Activated CD4-positive, CD25-positive, alpha-beta regulatory T cell treated with anti-CD3 and anti-CD28 coated beads, Interleukin-2, amount 50 U/mL, for 16 hours (primary cell): ENCODE measurements around the gene CELA2B.
"Not testable (repeated sequence)": the region's sequence is repeated elsewhere in the genome, so short reads cannot be mapped to it uniquely, and the experiment has no call there.

Experiments used
- DNase-seq: peaks from one replicate; pipeline ENCODE4 v3.0.0-alpha.2; 2020; ENCODE audit warnings: low read depth, low spot score

Gene CELA2B

DNA sequence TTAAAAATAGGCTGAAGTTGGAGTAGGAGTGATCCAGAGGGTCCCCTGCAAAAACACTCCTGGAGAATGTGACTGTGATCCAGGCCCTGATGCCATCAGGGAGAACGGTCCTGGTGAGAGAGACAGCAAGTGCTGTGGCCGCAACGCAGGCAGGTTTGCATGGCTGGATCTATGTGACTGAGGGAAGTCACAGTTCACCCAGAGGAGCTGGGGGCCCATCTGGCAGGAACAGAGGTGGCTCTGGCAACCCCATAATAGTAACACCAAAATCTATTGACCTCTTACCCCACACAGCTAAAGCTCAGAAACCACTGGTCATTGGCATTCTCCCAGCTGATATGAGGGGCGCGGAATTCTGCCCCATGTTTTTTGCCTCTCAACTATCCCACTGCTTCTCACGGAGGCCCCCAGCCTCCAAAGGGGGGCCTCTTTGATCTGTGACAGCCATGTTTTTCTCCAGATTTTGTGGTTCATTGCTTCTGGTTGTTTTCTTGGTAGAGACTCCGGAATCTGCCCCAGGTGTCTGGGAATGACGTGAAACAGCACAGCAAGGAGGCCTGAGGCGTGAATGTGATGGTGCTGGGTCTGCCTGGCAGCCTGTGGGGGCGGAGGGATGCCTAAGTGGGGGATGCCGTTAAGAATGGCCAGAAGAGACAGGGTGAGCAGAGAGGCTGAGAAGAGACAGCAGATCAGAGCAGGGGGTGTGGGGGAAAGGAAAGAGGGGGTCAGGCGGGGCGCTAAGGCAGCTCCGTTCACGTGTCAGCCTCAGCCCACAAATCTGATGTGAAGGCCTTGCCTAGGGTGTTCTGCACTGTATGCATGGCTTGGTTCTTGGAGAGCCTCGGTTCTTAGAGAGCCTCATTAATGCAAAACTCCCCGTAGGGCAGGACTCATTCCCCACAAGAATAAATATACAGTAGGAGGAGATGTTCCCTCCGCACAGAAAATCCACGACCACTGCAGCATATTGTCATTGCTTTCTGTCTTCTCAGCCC, 24.6 kb downstream of the CELA2B start:
- no peak for DNase-seq

DNA sequence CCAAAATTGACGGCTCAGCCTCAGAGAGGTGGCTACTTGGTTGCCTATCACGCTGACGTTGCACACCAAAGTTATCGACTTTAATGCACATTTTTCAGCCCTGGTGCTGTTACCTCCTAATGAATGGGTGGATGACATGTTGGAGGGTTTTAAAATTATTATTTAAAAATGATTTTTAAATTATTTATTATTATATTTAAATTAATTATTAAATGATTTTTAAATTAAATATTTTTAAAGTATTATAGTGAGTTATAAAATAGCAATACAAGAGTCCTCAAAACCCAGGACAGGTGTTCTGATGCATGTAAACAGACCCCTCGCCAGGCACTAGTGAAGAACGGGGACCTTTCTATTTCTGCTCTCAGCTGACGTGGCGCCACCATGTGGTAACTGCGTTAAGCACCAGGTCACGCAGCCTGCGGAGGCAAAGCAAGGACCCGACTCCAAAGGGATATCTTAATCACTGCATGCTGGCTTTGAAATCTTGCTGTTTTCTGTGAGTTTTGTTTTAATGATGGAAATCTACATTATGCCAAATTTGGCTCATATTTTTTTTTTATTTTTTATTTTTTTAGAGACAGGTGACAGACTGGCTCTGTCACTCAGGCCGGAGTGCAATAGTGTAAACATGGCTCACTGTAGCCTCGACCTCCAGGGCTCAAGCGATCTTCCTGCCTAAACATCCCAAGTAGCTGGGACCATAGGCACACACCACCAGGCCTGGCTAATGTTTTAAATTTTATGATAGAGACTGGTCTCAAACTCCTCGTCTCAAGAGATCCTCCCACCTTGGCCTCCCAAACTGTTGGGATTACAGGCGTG, 25.5 kb downstream of the CELA2B start:
- no peak for DNase-seq

DNA sequence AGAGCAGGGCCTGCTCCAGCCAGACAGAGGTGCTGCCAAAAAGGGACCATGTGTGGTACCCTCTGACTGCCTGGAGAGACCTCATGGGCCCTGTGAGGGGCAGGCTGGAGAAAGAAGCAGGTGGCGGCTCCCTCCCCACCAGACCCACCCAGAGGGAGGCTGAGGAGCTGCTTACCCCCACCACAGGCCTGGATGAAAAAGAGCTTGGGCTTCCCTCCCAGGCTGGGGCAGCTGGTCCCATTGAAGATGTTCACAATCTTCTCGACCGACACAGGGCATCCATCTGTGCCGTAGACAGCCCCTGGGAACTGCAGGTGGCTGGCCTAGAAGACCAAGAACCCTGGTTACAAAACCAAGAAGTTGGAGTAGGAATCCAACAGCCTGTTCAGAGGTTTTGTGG, 28.5 kb downstream of the CELA2B start:
- no peak for DNase-seq

DNA sequence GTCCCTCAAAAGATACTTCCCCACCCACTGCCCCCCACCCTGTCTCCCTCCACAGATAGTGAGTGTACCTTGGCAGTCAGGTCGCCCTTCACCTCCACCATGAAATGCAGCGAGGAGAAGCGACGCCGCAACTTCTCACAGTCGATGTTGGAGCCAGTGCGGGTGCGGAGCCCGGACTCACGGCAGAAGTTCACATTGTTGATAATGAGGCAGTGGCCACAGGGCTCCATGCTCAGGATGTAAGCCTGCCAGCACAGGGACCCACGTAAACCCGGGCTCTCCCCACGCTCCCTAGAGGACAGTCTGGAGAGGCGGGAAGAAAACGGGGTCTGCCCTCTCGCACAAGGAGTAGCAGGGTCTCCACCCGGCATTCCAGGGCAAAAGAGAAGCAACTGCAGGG, 30.9 kb downstream of the CELA2B start:
- DNase-seq: no peak

DNA sequence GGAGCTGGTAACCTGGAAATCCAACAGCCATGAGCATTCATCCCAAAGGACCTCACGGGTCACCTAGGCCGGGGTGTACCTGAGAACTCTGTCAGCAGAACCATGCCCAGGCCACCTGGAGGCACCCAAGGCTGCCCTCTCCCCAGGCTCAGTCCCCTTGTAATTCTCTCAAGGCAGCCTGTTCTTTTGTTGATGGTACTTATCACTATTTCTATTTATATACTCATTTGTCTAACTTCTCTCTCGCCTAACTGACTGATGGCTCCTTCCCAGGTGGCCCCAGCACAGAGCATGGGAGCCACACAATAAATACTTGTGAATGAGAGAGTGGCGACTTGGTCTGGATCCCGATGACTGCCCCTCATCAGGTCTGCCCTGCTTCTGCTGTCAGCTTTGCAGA, 31.4 kb downstream of the CELA2B start:
- no peak for DNase-seq

DNA sequence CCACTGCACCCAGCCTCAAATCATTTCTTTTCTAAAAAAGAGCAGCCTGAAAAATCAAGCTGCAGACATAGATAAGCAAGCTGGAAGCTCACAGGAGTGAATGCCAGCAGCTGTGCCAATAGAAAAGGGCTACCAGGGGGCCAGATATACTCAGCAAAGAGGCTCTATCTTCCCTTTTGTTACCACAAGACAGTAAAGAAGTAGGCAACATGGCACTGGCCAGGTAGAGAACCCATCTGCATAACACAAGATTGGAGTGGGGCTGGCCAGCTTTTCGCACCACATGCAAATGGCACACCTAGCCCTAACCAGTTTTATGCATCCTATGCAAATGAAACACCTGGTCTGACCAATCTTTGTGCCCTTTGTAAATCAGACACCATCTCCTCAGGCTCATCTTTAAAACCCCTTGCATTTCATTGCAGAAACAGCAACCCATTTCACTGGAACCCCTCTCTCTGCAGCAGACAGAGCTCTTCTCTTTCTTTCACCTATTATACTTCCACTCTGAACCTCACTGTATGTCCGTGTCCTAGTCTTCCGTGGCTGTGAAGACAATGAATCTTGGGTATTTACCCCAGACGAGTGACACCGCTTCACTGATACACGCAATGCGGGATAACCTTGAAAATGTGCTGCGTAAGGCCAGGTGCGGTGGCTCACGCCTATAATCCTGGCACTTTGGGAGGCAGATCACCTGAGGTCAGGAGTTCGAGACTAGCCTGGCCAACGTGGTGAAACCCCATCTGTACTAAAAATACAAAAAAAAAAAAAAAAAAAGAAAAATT, 33.0 kb downstream of the CELA2B start:
- DNase-seq: no peak

DNA sequence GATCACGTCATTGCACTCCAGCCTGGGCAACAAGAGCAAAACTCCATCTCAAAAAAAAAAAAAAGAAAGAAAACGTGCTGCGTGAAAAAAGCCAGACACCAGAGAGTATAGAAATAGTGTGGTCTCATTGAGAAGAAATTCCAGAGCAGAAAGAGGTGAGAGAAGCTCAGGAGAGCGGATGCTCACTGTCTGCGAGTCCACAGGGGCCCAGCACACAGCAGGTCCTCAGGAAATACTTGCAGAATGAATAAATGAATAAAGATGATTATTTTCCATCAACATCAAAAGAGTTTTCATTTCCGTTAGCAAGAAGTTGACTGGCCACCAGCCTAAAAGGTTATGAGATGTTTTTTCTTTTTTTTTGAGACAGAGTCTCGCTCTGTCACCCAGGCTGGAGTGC, 33.7 kb downstream of the CELA2B start:
- DNase-seq: no peak

DNA sequence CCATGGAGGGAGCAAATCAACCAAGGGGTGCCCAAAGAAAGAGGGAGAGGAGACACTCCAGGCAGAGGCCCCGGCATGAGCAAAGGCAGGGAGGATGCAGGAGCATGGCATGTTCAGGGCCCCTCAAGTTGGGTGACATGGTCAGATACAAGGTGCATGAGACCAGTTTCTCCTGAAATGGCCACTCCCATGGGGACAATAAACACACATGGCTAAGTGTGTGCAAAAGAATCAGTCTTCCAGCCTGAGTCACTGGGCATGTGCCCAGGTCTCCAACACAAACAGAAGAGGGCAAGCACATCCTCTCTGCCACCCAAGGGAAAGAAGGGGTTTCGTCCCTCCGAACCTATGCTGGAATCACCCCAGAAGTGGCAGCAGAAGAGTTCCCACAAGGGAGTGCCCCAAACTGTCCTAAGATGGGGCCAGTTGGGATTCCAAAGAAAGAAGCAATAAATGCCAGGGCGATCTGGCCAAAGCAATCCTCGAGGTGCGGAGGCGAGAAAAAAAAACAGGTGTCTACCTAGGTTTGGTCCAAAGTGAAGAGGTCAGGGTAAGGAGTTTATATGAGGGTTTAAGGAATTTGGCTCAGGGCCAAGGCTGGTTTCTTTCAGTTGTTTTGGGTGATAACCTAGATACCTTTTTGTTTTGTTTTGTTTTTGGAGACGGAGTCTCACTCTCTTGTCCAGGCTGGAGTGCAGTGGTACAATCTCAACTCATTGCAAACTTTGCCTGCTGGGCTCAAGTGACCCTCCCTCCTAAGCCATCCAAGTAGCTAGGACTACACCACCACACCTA, 34.9 kb downstream of the CELA2B start:
- DNase-seq: no peak

DNA sequence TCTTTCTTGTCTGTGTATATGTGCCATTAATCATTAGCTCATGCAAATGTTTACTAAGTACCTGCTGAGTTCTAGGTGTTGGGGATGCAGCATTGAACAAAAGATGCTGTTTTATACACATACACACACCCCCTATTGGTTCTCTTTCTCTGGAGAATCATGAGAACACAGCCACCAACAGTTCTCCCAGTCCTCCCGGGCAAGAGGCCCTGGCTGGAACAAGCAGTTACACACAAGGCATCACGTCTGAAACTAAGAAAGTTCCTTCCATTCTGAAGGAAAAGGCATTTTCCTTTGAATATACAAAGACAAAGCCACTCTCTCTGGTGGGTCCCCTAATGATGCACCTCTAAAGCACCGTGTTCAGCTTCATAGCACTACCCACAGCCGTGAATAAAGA, 37.3 kb downstream of the CELA2B start:
- no peak for DNase-seq

DNA sequence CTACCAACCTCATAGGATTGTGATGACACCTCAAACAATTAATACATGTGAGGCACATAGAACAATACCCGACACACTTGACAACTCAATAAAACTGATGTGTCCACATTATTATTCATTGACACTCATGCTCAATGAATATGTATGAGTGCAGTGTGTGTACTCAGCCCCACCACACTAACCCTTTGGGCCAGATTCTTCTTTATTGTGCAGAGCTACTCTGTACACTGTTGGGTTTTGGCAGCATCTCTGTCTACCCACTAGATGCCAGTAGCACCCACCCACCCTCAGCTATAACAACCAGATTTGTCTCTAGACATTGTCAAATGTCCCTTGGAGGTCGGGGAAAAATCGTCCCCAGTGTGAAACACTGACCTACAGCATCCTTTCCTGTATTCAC, 38.0 kb downstream of the CELA2B start:
- DNase-seq: no peak

DNA sequence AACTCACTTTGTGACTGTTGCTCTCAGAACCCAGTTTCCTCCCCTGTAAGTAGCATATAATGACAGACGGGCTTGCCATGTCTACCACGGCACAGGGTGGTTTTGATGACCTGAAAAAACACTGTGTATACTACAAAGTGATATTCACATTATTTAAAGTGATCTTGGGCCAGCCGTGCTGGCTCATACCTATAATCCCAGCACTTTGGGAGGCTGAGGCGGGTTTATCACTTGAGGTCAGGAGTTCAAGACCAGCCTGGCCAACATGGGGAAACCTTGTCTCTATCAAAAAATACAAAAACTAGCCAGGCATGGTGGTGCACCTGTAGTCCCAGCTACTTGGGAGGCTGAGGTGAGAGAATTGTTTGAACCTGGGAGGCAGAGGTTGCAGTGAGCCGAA, 38.7 kb downstream of the CELA2B start:
- DNase-seq: not testable (repeated sequence)

DNA sequence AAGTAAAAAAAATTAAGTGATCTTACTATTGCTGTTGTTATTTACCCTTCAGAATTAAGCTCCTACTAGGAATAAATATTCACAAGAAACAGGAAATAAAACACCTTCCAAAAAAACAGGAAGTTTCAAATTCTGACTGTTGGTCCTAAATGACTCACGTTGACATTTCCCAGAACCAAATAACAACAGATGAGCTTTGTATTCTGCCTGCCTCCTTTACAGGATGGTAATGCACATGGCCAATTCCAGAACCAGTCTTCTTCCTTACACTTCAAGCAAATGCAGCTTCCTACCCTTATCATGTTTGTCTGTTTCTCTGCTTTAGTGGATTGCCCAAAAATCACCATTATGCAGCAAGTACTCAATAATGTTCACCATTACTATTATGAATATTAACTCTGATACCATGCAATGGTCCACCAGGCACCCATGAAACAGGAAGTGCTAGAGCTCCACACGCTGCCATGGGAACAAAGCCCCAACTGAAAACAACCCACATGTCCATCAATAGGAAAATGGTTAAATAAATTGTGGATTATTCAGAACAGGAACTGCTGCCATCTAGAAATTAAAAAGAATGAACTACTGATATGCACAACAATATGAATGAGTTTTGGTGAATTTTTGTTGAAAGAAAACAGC, 39.2 kb downstream of the CELA2B start:
- DNase-seq: no peak

DNA sequence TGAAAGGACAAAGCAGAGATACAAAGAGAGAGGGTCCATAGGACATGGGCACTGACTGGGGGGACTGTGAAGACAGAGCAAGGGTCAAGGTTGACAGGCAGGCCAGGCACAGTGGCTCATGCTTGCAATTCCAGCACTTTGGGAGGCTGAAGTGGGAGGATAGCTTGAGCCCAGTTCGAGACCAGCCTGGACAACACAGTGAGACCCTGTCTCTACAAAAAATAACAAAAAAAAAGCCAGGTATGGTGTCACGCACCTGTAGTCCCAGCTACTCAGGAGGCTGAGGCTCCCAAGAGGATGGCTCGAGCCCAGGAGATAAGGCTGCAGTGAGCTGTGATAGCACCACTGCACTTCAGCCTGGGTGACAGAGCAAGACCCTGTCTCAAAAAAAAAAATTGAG, 43.7 kb downstream of the CELA2B start:
- no peak for DNase-seq

DNA sequence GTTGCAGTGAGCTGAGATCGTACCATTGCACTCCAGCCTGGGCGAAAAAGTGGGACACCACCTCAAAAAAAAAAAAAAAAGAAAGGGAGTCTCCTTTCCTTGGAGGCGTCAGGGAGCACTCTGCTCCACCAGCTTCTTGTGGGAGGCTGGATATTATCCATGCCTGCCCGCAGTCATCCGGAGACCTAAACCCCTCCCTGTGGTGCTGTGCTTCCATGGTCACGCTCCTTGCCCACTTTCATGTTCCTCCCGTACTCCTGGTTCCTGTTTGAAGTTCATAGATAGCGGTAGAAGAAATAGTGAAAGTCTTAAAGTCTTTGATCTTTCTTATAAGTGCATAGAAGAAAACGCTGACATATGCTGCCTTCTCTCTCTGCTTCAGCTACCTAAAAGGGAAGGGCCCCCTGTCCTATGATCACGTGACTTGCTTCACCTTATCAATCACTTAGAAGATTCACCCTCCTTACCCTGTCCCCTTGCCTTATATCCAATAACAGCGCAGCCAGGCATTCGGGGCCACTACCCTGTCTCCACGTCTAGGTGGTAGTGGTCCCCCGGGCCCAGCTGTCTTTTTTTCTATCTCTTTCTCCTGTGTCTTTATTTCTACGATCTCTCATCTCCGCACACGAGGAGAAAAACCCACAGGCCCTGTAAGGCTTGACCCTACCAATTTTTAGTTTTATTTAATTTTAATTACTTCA, 45.5 kb downstream of the CELA2B start:
- not testable (repeated sequence) for DNase-seq

DNA sequence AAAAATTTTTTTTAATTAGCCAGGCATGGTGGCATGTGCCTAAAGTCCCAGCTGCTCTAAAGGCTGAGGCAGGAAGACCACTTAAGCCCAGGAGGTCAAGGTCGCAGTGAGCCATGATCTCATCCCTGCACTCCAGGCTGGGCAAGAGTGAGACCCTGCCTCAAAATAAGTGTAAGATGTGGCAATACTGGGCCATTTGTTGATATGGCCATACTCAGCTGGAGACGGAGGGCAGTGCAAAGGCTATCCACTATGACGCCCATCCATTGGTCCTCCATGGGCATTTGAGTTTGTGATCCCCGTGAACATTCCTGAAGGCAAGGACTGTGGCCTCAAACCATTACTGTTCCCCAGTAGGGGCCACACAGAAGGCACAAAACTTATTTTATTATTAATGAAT, 46.6 kb downstream of the CELA2B start:
- no peak for DNase-seq

DNA sequence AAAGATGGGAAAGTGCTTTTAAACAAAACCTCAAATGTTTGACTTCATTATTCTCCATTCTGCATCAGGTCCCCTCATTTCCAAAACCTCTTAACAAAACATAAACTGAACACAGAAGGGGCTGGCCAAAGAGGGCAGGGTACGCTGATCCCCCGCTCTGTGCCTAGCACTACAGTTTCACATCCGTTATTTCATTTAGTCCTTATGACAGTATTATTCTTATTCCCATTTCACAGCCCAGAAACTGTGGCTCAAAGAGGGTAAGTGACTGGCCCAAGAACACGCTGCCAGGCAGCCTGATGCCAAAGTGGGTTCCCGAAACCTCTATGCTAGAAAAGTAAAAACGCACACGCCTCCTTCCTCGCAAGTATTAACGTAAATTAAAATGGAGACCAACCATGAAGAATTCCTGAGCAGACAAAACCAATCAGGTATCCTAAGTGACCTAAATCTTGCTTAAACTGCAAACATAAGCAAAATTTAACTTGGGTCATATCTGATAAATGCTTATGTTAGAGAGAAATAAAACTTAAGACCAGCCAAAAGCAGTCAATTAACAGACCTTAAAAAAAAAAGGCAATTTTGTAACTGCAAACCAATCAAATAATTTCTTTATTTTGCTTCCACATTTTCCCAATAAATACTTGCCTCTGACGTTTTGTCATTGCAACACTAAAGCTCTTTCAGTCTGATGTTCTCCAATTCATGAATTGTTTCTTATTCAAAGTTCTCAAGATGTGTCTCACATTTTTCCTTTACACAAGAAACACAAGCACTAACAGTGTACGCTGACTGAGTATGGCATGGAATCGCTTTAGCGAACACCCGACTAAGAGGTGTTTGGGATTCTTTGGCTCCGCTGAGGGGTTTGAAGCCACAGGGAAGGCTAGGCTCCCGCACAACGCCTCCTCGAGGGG, 47.5 kb downstream of the CELA2B start:
- no peak for DNase-seq

DNA sequence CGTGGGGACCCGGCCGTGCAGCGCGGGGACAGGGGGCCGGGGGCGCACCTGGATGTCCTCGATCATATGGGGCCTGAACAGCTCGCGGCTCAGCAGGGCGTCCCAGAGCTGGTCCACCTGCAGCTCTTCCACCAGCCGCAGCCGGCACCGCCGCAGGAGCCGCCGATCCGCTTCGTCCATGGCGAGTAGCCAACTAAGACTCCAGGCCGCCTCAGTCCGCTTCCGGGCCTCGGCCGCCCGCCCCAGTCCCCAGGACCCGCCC, 48.0 kb downstream of the CELA2B start, which contains the start of gene CASP9:
Gene CASP9 (minus strand): TSS at position 195 of the 262 bp plus-strand sequence. CDS start 15 bp downstream, at position 180.
- no peak for DNase-seq

DNA sequence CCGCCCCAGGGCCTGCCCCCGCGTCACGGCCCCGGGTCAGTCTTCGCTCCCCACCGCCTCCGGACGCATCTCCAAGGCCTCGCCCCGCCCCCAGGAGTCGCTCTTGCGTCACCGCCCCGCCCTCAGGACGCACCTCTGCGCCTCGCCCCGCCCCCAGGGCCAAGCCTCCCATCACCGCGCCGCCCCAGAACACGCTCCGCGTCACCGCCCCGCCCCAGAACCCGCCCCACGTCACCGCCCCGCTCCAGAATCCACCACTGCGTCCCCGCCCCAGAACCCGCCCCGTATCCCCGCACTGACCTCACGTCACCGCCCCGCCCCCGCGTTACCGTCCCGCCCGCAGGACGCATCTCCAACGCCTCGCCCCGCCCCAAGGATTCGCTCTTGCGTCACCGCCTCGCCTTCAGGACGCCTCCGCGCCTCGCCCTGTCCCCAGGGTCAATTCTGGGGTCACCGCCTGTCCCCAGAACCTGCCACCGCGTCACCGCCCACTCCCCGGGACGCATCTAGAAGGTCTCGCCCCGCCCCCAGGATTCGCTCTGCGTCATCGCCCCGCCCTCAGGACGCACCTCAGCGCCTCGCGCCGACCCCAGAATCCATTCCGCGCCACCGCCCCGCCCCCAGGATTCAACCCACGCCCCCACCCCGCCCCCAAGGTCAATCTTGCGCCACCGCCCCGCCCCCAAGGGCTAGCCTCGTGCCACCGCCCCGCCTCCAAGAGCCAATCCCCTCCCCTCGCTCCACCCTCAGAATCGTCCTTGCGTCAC, 48.6 kb downstream of the CELA2B start:
- DNase-seq: peak; percentile 99
